Neuron (in vitro differentiated cells): ENCODE measurements around the gene TNS4.

Experiments
- H2AFZ ChIP-seq: one replicate; pipeline ENCODE4 v1.6.1; 2013; ENCODE audit warnings: low read depth, mild to moderate bottlenecking, inconsistent platforms, low read length, moderate library complexity
- H3K27me3 ChIP-seq: one replicate; pipeline ENCODE4 v1.6.1; 2013; ENCODE audit warnings: low read length; ENCODE audit not compliant: insufficient read depth
- H3K36me3 ChIP-seq: one replicate; pipeline ENCODE4 v1.6.1; 2013; ENCODE audit warnings: low read length; ENCODE audit not compliant: insufficient read depth
- H3K4me1 ChIP-seq: one replicate; pipeline ENCODE4 v1.6.1; 2013; ENCODE audit warnings: low read length; ENCODE audit not compliant: insufficient read depth
- H3K4me3 ChIP-seq: 2 replicates; pipeline ENCODE4 v1.5.1; 2013; ENCODE audit warnings: mild to moderate bottlenecking, low read length, moderate library complexity
- H3K9me3 ChIP-seq: one replicate; pipeline ENCODE4 v1.6.1; 2013; ENCODE audit warnings: low read length

TNS4 gene

GRCh38 chr17:40474419-40475002, 26.9 kb downstream of the TNS4 start:
- Histone ChIP-seq H3K9me3 (peaks cover 7% of the 10 kb centered on the region), H3K4me1 (peaks cover 8% of the 10 kb centered on the region), H3K4me3 (no peak overlapping the region), H3K36me3 (no peaks in the 10 kb centered on the region), H3K27me3 (no peaks in the 10 kb centered on the region), H2AFZ (no peak overlapping the region)

- no peak overlapping the region for H2AFZ ChIP-seq
- H3K4me3 ChIP-seq, result no peak overlapping the region
Measured at GRCh38 chr17:40473573-40474365, 27.7 kb downstream of the TNS4 start.

GRCh38 chr17:40472733-40473452, 28.5 kb downstream of the TNS4 start:
- H3K4me1 ChIP-seq, result peaks cover 8% of the 10 kb centered on the region
- no peaks in the 10 kb centered on the region for H3K36me3 ChIP-seq
- no peak overlapping the region for H3K4me3 ChIP-seq
- H3K27me3 ChIP-seq, result no peaks in the 10 kb centered on the region
- no peak overlapping the region for H2AFZ ChIP-seq
- H3K9me3 ChIP-seq, result peaks cover 7% of the 10 kb centered on the region

More at GRCh38 chr17:40473573-40474365, 27.7 kb downstream of the TNS4 start:
- peaks cover 8% of the 10 kb centered on the region for H3K4me1 ChIP-seq
- H3K27me3 ChIP-seq, result no peaks in the 10 kb centered on the region
- H3K36me3 ChIP-seq, result no peaks in the 10 kb centered on the region
- H3K9me3 ChIP-seq, result peaks cover 7% of the 10 kb centered on the region

GRCh38 chr17:40471846-40472732, 29.3 kb downstream of the TNS4 start:
- Histone ChIP-seq H3K4me1 (peaks cover 8% of the 10 kb centered on the region), H3K36me3 (no peaks in the 10 kb centered on the region), H3K4me3 (no peak overlapping the region), H3K9me3 (peaks cover 7% of the 10 kb centered on the region), H2AFZ (no peak overlapping the region), H3K27me3 (no peaks in the 10 kb centered on the region)

- H3K9me3 ChIP-seq, result peaks cover 7% of the 10 kb centered on the region
- no peak overlapping the region for H2AFZ ChIP-seq
- H3K4me1 ChIP-seq, result peaks cover 8% of the 10 kb centered on the region
- no peaks in the 10 kb centered on the region for H3K36me3 ChIP-seq
- H3K4me3 ChIP-seq, result no peak overlapping the region
- H3K27me3 ChIP-seq, result no peaks in the 10 kb centered on the region
Measured at GRCh38 chr17:40470932-40471828, 30.2 kb downstream of the TNS4 start.

GRCh38 chr17:40469805-40470675, 31.4 kb downstream of the TNS4 start:
- H3K4me3 ChIP-seq, result no peak overlapping the region
- peaks cover 7% of the 10 kb centered on the region for H3K9me3 ChIP-seq
- no peak overlapping the region for H2AFZ ChIP-seq
- no peaks in the 10 kb centered on the region for H3K36me3 ChIP-seq
- H3K27me3 ChIP-seq, result no peaks in the 10 kb centered on the region
- peaks cover 5% of the 10 kb centered on the region for H3K4me1 ChIP-seq

- no peaks in the 10 kb centered on the region for H3K36me3 ChIP-seq
Measured at GRCh38 chr17:40468560-40468959, 32.9 kb downstream of the TNS4 start.

GRCh38 chr17:40467281-40467867, 34.0 kb downstream of the TNS4 start:
- H3K36me3 ChIP-seq, result no peaks in the 10 kb centered on the region
- no peaks in the 10 kb centered on the region for H3K27me3 ChIP-seq
- peaks cover 13% of the 10 kb centered on the region for H3K4me1 ChIP-seq
- H3K4me3 ChIP-seq, result no peak overlapping the region
- no peak overlapping the region for H2AFZ ChIP-seq
- peaks cover 6% of the 10 kb centered on the region for H3K9me3 ChIP-seq

More at GRCh38 chr17:40468560-40468959, 32.9 kb downstream of the TNS4 start:
- H3K4me1 ChIP-seq, result peaks cover 5% of the 10 kb centered on the region
- no peak overlapping the region for H3K4me3 ChIP-seq
- H2AFZ ChIP-seq, result no peak overlapping the region
- H3K9me3 ChIP-seq, result peaks cover 7% of the 10 kb centered on the region
- H3K27me3 ChIP-seq, result no peaks in the 10 kb centered on the region

- no peaks in the 10 kb centered on the region for H3K36me3 ChIP-seq
- no peak overlapping the region for H3K4me3 ChIP-seq
- peaks cover 15% of the 10 kb centered on the region for H3K4me1 ChIP-seq
- no peaks in the 10 kb centered on the region for H3K9me3 ChIP-seq
- H3K27me3 ChIP-seq, result no peaks in the 10 kb centered on the region
- no peak overlapping the region for H2AFZ ChIP-seq
Measured at GRCh38 chr17:40466298-40466971, 35.0 kb downstream of the TNS4 start.

- Histone ChIP-seq H3K27me3 (no peaks in the 10 kb centered on the region), H3K4me3 (no peak overlapping the region), H3K4me1 (peaks cover 10% of the 10 kb centered on the region), H3K36me3 (no peaks in the 10 kb centered on the region), H2AFZ (no peak overlapping the region), H3K9me3 (no peaks in the 10 kb centered on the region)
Measured at GRCh38 chr17:40464392-40464855, 37.0 kb downstream of the TNS4 start.
